Measurements from ENCODE around the gene CTF1.

Gene CTF1

DNA sequence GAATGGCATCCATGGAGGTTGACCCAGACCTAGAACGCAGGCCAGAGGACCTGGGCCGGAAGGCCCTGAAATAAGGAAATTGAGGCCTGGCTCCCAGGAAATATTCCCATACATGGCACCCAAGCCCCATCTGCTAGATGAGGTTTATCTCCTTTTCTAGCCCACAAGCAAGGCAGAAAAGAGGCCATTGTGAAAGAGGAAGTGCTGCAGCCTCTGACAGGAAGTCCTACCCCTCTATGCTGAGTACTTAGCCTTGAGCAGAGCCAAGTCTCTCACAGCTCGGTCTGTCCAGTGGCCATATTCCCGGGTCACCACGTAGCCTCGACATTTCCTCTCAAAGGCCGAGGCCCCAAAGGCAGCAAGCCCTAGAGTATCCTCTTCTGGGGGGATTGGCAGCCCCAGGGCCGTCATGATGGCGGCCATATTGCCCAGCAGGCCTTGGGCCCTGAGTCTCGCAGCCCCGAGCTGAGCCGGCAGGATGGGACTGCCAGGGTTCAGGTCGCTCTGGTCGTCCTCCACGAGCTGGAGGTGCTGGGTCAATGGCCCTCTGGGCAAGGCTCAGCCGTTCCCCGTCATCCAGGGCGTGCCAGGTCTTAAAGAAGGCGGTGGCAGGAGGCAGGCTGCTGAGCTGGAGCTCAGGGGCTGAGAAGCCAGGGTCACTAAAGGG lies 7.8 kb downstream of the CTF1 start:
- DNase-seq (ENCODE audit: low read depth in 2 of 3, low spot score in 2 of 3), result no peak

- DNase-seq (ENCODE audit: low read depth in 2 of 3, low spot score in 2 of 3), result no peak
Observed at GRCh38 chr16:30907064-30907463, 10.7 kb downstream of the CTF1 start.

GRCh38 chr16:30910427-30911029 lies 14.1 kb downstream of the CTF1 start:
- no peak for DNase-seq (ENCODE audit: low read depth in 2 of 3, low spot score in 2 of 3)

DNA sequence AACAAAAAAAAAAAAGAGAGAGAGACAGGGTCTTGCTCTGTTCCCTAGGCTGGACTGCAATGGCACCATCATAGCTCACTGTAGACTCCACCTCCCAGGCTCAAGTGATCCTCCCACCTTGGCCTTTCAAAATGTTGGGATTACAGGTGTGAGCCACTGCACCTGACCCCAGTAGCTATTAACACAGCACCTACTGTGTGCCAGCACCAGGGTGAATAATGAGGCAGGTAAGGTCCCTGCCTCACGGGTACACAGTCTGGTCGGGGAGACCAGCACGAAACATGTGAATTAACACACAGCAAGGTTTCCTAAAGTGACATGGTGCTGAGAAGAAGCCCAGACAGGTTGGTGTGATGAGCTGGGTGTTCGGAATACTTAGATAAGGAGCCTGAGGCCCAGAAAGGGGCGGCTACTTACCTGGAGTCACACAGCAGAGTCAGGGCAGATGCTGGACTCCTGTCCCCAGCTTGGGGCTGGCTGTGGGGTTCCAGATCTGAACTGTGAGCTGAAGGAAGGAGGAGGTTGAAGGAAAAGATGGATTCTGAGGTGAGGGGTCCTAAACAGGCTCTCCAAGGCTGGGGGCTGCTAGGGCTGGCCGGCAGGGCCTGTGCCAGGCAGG lies 16.5 kb downstream of the CTF1 start:
- no peak for DNase-seq (ENCODE audit: low read depth in 2 of 3, low spot score in 2 of 3)

DNA sequence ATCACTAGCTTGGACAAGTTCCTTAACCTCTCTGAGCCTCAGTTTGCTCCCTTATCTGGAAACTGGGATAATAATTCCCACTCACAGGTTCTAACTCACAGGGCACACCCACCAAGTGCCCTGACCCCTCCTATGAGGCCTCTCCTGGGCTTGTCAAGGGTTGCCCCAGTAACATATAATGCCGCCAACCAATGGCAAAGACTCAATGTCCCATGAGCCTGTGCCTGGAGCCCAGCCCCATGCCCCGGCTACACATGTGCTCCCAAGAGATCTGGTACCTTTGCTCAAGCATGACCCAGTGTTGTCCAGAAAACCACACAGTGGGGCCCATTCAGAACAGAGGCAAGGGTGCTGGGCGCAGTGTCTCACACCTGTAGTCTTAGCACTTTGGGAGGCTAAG lies 18.4 kb downstream of the CTF1 start:
- no peak for DNase-seq (ENCODE audit: low read depth in 2 of 3, low spot score in 2 of 3)

DNA sequence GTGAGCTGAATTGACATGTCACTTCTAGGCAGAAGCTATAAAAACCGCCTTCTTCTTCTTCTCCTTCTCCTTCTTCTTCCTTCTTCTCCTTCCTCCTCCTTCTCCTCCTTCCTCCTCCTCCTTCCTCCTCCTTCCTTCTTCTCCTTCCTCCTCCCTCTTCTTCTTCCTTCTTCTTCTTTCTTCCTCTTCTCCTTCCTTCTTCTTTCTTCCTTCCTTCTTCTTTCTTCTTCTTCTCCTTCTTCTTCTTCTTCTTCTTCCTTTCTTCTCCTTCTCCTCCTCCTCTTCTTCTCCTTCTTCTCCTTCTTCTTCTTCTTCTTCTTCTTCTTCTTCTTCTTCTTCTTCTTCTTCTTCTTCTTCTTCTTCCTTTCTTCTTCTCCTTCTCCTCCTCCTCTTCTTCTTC lies 22.2 kb downstream of the CTF1 start:
- no peak for DNase-seq (ENCODE audit: low read depth in 2 of 3, low spot score in 2 of 3)

- DNase-seq (ENCODE audit: low read depth in 2 of 3, low spot score in 2 of 3), result no peak
Observed at GRCh38 chr16:30920891-30921290, 24.5 kb downstream of the CTF1 start.

DNA sequence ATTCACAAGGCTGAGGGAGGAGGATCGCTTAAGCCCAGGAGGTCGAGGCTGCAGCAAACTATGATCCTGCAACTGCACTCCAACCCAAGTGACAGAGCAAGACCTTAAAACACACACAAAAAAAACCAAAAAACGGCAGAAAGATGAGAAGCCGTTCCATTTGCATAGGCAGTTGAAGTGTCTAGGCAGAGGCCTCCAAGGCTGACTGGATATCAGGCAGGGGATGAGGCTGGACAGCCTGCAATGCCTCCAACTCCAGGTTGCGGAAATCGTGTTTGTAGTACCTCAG lies 25.0 kb downstream of the CTF1 start:
- no peak for DNase-seq (ENCODE audit: low read depth in 2 of 3, low spot score in 2 of 3)

GRCh38 chr16:30921748-30922419 lies 25.5 kb downstream of the CTF1 start:
- peak; percentile 64 to 73 (median 71) for DNase-seq (ENCODE audit: low read depth in 2 of 3, low spot score in 2 of 3)

- DNase-seq (ENCODE audit: low read depth in 2 of 3, low spot score in 2 of 3), result peak; percentile 94 to 99 (median 94)
Observed at GRCh38 chr16:30922420-30922959, 26.1 kb downstream of the CTF1 start.

- DNase-seq (ENCODE audit: low read depth in 2 of 3, low spot score in 2 of 3), result peak; percentile 83 to 87 (median 86)
Observed at GRCh38 chr16:30922960-30923535, 26.6 kb downstream of the CTF1 start.

- DNase-seq (ENCODE audit: low read depth in 2 of 3, low spot score in 2 of 3), result no peak
Observed at GRCh38 chr16:30923554-30924075, 27.2 kb downstream of the CTF1 start, which contains the start of gene FBXL19. Gene FBXL19, plus strand, starts transcription at chr16:30923572. Its CDS starts 2,183 bp downstream, at chr16:30925755.

GRCh38 chr16:30924076-30924912 lies 27.9 kb downstream of the CTF1 start:
- DNase-seq (ENCODE audit: low read depth in 2 of 3, low spot score in 2 of 3), result no peak

GRCh38 chr16:30924913-30925631 lies 28.7 kb downstream of the CTF1 start:
- no peak for DNase-seq (ENCODE audit: low read depth in 2 of 3, low spot score in 2 of 3)

DNA sequence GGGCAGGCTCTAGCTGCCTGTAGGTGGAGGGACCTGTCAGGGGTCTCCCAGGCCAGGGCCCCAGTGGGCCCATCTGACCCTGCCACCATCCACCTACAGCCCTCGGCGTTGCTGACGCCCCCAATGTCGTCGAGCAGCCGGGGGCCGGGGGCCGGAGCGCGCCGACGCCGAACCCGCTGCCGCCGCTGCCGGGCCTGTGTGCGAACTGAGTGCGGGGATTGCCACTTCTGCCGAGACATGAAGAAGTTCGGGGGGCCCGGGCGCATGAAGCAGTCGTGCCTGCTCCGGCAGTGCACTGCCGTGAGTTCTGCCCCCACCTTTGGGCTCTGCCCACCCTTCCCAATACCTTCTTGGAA lies 29.2 kb downstream of the CTF1 start:
- no peak for DNase-seq (ENCODE audit: low read depth in 2 of 3, low spot score in 2 of 3)

DNA sequence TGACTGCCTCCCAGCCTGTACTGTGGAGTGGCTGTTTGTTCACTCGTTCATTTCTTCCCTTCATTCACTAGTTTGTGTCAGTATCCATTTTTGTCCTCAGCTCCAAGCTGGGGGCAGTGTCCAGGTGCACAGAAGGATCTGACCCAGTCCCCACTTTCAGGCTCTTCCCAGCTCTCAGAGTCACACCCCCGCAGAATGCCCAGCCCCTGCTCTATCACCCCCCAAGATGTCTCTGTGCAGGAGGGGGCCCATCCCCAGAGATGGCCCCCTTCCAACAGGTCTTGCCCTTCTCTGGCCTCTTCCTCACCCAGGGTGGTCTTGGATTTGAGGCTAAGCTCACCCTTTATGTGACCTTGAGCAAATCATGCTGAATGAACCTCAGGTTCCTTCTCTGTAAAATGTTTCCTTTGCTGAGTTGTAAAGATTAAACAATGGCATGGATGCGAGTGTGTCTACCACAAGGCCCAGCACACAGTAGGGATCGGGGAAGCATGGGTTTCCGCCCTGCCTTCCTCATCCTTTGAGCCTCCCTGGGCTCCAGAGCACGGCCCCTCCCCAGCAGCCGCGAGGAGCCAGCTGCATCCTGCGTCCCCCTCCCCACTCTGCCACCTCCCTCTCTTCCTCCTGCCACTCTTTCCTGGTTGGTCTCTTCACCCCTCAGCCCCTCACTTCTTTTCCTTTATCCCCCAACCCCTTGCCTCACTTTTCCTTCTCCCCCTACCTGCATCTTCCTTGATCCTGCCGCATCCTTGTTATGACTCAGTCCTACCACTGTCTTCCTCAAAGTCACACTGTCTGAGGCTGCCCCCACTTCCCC lies 29.8 kb downstream of the CTF1 start:
- no peak for DNase-seq (ENCODE audit: low read depth in 2 of 3, low spot score in 2 of 3)

DNA sequence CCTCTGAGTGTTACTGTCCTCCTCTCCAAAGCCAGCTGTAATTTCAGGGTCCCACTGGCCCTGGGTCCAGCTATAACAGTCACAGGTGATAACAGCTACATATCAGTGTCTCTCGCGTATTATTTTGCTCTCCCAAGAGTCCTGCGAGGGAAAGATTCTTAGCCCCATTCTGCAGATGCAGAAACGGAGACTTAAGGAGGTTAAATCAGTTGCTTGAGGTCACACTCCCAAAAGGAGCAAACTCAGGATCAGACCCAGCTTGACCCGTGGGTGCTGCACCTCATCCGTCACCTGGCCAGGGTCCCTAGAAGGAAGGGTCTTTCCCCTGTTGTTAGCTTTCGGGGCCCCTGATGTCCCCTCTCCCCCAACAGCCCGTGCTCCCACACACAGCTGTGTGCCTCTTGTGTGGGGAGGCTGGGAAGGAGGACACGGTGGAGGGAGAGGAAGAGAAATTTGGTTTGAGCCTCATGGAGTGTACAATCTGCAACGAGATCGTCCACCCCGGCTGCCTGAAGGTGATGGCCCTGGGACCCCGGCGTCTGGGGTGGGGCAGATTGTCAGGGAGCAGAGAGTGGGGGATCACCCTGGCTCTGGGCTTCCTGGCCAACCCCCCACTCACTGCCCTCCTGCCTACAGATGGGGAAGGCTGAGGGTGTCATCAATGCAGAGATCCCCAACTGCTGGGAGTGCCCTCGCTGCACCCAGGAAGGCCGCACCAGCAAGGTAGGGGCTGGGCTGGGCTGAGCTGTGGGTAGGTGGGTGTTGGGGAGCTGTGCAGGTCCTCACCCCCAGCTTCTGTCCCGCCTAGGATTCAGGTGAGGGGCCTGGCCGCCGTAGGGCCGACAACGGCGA lies 30.7 kb downstream of the CTF1 start:
- DNase-seq (ENCODE audit: low read depth in 2 of 3, low spot score in 2 of 3), result no peak

- DNase-seq (ENCODE audit: low read depth in 2 of 3, low spot score in 2 of 3), result no peak
Observed at GRCh38 chr16:30927789-30928378, 31.5 kb downstream of the CTF1 start.
